Panc1 (cell line): ENCODE results near the gene TMEM217. TPM values are rescaled to one million over a fixed set of nuclear protein-coding genes. Genes with fewer than 3 reads are reported as not detected.

Source experiments
- ATAC-seq: fragments of 200-7000 bp; cut with Tn5 transposase; 2 replicates; pipeline ENCODE4 v1.9.1; 2020; ENCODE audit warnings: mild to moderate bottlenecking, moderate library complexity
- BruUV-seq: library from RNA; stranded (reverse); fragments of 400-500 nt; replicated peaks from 2 replicates; lab custom pipeline; 2021; lab: Mats Ljungman, UMichigan
- CTCF ChIA-PET: fragments of 300-600 bp; sonication (Branson Sonifier 250); formaldehyde crosslinking; loops from one replicate; lab custom pipeline; 2022; ENCODE audit warnings: antibody characterized with exemption; lab: Charles Lee
- POLR2A ChIA-PET: fragments of 300-600 bp; sonication (Branson Sonifier 250); formaldehyde crosslinking; loops from one replicate; lab custom pipeline; 2022; ENCODE audit warnings: antibody characterized with exemption; lab: Charles Lee
- DNase-seq: peaks from one replicate; pipeline ENCODE4 v3.0.0-alpha.2; 2010; ENCODE audit warnings: low read depth, low spot score
- H3K27ac ChIP-seq: 2 replicates; pipeline ENCODE4 v1.5.1; 2011; ENCODE audit warnings: mild to moderate bottlenecking, low read length, inconsistent platforms
- H3K27me3 ChIP-seq: fragments of 200-500 bp; sonication (Bioruptor generic); 2 replicates; pipeline ENCODE4 v1.6.0; 2014; ENCODE audit warnings: low read length, inconsistent platforms; ENCODE audit not compliant: control insufficient read depth, insufficient read depth
- H3K36me3 ChIP-seq: fragments of 200-500 bp; sonication (Bioruptor generic); 2 replicates; pipeline ENCODE4 v1.5.1; 2014; ENCODE audit warnings: inconsistent platforms, mild to moderate bottlenecking, low read length, moderate library complexity; ENCODE audit not compliant: control insufficient read depth, insufficient read depth
- H3K4me1 ChIP-seq: 2 replicates; pipeline ENCODE4 v1.5.1; 2011; ENCODE audit warnings: inconsistent platforms, mild to moderate bottlenecking, low read length, moderate library complexity; ENCODE audit not compliant: control insufficient read depth, insufficient read depth
- H3K4me3 ChIP-seq, 2 experiments: 2 replicates each; pipeline ENCODE4 v1.5.1; 2011 to 2012; ENCODE audit warnings: low read depth in 2 of 2, low read length in 2 of 2, mild to moderate bottlenecking in 2 of 2, inconsistent platforms in 1 of 2, moderate library complexity in 1 of 2
- H3K9me3 ChIP-seq: fragments of 200-500 bp; sonication (Bioruptor generic); 2 replicates; pipeline ENCODE4 v1.5.1; 2014; ENCODE audit warnings: low read depth, mild to moderate bottlenecking, inconsistent platforms, low read length, moderate library complexity; ENCODE audit not compliant: control insufficient read depth, insufficient read depth
- CTCF ChIP-seq: fragments of 450-650 bp; IDR thresholded peaks from 2 replicates; pipeline ENCODE4 v1.5.1; 2017; ENCODE audit warnings: mild to moderate bottlenecking
- POLR2AphosphoS5 ChIP-seq: IDR thresholded peaks from 2 replicates; pipeline ENCODE4 v1.6.1; 2012; ENCODE audit warnings: mild to moderate bottlenecking, low read depth, low read length, moderate library complexity
- REST ChIP-seq, 2 experiments: IDR thresholded peaks; 2 replicates each; pipeline ENCODE4 v1.6.1; 2011 to 2012; ENCODE audit warnings: low read depth in 2 of 2, control low read depth in 1 of 2, low read length in 1 of 2, mild to moderate bottlenecking in 1 of 2, moderate library complexity in 1 of 2; ENCODE audit not compliant: insufficient read depth in 1 of 2
- SIN3A ChIP-seq: IDR thresholded peaks from 2 replicates; pipeline ENCODE4 v1.6.1; 2012; ENCODE audit warnings: low read depth, mild to moderate bottlenecking, low read length, moderate library complexity, borderline replicate concordance; ENCODE audit not compliant: insufficient read depth
- TCF7L2 ChIP-seq: IDR thresholded peaks from 2 replicates; pipeline ENCODE4 v1.6.1; 2011; ENCODE audit warnings: mild to moderate bottlenecking, low read depth, low read length, inconsistent platforms
- in situ Hi-C: cut with HindIII; loops from 2 replicates; pipeline ENCODE4 v1.10.0; 2016; ENCODE audit warnings: low sequenced_read_pairs, low pct_unique_long_range_greater_than_20kb
- intact Hi-C: fragments of 100-400 bp; cut with micrococcal nuclease; formaldehyde crosslinking; loops from one replicate; pipeline ENCODE4 v1.10.0; 2022; ENCODE audit not compliant: unreplicated experiment
- total RNA-seq: library from RNA; stranded (reverse); gene quantifications from one replicate; pipeline ENCODE4 v1.2.1, GENCODE V29; 2021; ENCODE audit not compliant: unreplicated experiment

TMEM217 gene
- total RNA-seq, 1 experiment from 2014 or later = 4.0 TPM

DNA sequence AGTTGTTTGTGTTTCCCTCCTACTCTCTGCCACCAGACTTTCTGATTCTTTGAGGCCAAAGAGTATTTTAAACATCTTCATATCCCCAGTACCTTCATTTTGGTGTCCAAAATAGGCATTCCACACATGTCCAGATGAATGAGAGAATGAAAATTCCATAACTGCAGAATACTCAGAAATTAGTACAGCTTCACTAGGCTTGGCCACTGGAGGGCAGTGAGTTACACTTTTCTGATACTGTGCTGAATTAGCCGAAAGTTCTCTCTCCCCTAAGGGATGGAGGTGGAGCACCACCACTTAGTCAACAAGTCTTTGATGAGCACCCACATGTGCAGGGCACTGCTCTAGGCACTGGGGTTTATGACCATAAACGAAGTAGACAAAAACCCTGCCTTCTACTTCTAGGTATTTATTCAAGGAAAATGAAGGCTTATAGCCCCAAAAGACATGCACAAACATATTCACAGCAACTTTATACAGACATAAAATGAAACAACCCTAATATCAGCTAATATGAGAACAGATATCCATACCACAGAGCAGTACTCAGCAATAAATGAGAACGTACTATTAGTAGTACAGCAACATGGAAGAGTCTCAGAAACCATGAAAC is 46.1 kb upstream of the TMEM217 start:
- H3K27ac ChIP-seq = no peak overlapping the region
- H3K9me3 ChIP-seq = no peaks in the 10 kb centered on the region
- DNase-seq (no peak), ATAC-seq (peak; percentile 79)
- in situ Hi-C loops (no loop called here), intact Hi-C loops (no loop called here)
- no peaks in the 10 kb centered on the region for H3K4me1 ChIP-seq
- no peaks in the 10 kb centered on the region; the same call in 1 of the 2 replicates for H3K36me3 ChIP-seq
- H3K4me3 ChIP-seq = no peak overlapping the region
- POLR2A ChIA-PET = no interaction called here
- no peaks in the 10 kb centered on the region for H3K27me3 ChIP-seq
- no TSS peak for BruUV-seq
- TF ChIP-seq CTCF (peak; percentile 76), POLR2AphosphoS5 (no peak)
- CTCF ChIA-PET = interaction anchor here (0.6 kb wide), 1 partner anchor 10 kb away, joined by 3 read pairs; no protein-coding TSS in a partner anchor

- Histone ChIP-seq H3K36me3 (no peaks in the 10 kb centered on the region; the same call in 1 of the 2 replicates), H3K4me1 (no peaks in the 10 kb centered on the region), H3K4me3 (no peak overlapping the region), H3K27ac (no peak overlapping the region), H3K27me3 (no peaks in the 10 kb centered on the region), H3K9me3 (no peaks in the 10 kb centered on the region)
- ATAC-seq (no peak), DNase-seq (no peak)
- CTCF ChIA-PET = interaction anchor here (0.6 kb wide), 1 partner anchor 10 kb away, joined by 3 read pairs; no protein-coding TSS in a partner anchor
- intact Hi-C loops (no loop called here), in situ Hi-C loops (no loop called here)
- BruUV-seq = no TSS peak
- POLR2A ChIA-PET = no interaction called here
- TF ChIP-seq CTCF (no peak), REST (IDR thresholded peaks at IDR 0.05; ENCODE audit: insufficient read depth in 1 of 2, low read depth in 2 of 2, low read length in 1 of 2) (no peak), TCF7L2 (no peak), POLR2AphosphoS5 (no peak), SIN3A (no peak)
Measured at GRCh38 chr6:37303091-37303660, 45.2 kb upstream of the TMEM217 start.
